Liver (tissue), 9 donors: ENCODE results near the gene ANKMY1. TPM values are rescaled to one million over a fixed set of nuclear protein-coding genes. Genes with fewer than 3 reads are reported as not detected.

Source experiments
- DNase-seq: peaks from one replicate; pipeline ENCODE4 v3.0.0-alpha.2; 2017; ENCODE audit warnings: low spot score
- H3K27ac ChIP-seq, 2 donors: one replicate each; pipeline ENCODE4 v1.7.0; 2013; ENCODE audit warnings: inconsistent platforms in 2 of 2, low read length in 2 of 2, control low read depth in 1 of 2, low read depth in 1 of 2, mild to moderate bottlenecking in 1 of 2
- H3K27me3 ChIP-seq, 4 donors: one replicate each; pipeline versions ENCODE4 v1.6.1 to v1.7.0; 2013; ENCODE audit warnings: low read length in 3 of 4, inconsistent platforms in 1 of 4, mild to moderate bottlenecking in 1 of 4, moderate library complexity in 1 of 4; ENCODE audit not compliant: control insufficient read depth in 4 of 4, insufficient read depth in 4 of 4
- H3K36me3 ChIP-seq, 4 donors: one replicate each; pipeline versions ENCODE4 v1.6.1 to v1.7.0; 2013; ENCODE audit warnings: low read length in 3 of 4, mild to moderate bottlenecking in 3 of 4, low read depth in 1 of 4, moderate library complexity in 1 of 4; ENCODE audit not compliant: control insufficient read depth in 4 of 4, insufficient read depth in 3 of 4
- H3K4me1 ChIP-seq, 4 donors: one replicate each; pipeline versions ENCODE4 v1.6.1 to v1.7.0; 2013; ENCODE audit warnings: low read length in 3 of 4, mild to moderate bottlenecking in 3 of 4, moderate library complexity in 1 of 4; ENCODE audit not compliant: control insufficient read depth in 4 of 4, insufficient read depth in 4 of 4
- H3K4me3 ChIP-seq, 3 donors: one replicate each; pipeline versions ENCODE4 v1.6.1 to v1.7.0; 2013; ENCODE audit warnings: low read length in 3 of 3, control low read depth in 1 of 3, low read depth in 1 of 3, mild to moderate bottlenecking in 1 of 3
- H3K9ac ChIP-seq, 2 donors: one replicate each; pipeline ENCODE4 v1.7.0; 2013; ENCODE audit warnings: low read length in 2 of 2, mild to moderate bottlenecking in 2 of 2, moderate library complexity in 2 of 2, control low read depth in 1 of 2, low read depth in 1 of 2
- H3K9me3 ChIP-seq, 4 donors: one replicate each; pipeline versions ENCODE4 v1.6.1 to v1.7.0; 2013; ENCODE audit warnings: low read length in 3 of 4; ENCODE audit not compliant: control insufficient read depth in 4 of 4
- EGR1 ChIP-seq, 2 donors: IDR thresholded peaks; 2 replicates each; pipeline ENCODE4 v1.6.1; 2016 to 2018; ENCODE audit warnings: antibody characterized with exemption in 2 of 2, low read depth in 2 of 2
- FOXA1 ChIP-seq: IDR thresholded peaks from 2 replicates; pipeline ENCODE4 v1.6.1; 2016; ENCODE audit warnings: antibody characterized with exemption
- FOXA2 ChIP-seq: IDR thresholded peaks from 2 replicates; pipeline ENCODE4 v1.6.1; 2016; ENCODE audit warnings: antibody characterized with exemption
- GABPA ChIP-seq, 2 donors: IDR thresholded peaks in 1 of 2; conservative IDR thresholded peaks in 1 of 2; 2 replicates each; pipeline ENCODE4 v1.6.1; 2016; ENCODE audit warnings: antibody characterized with exemption in 2 of 2, mild to moderate bottlenecking in 1 of 2, moderate library complexity in 1 of 2
- HNF4A ChIP-seq, 2 donors: conservative IDR thresholded peaks; 2 replicates each; pipeline ENCODE4 v1.6.1; 2016; ENCODE audit warnings: antibody characterized with exemption in 2 of 2, mild to moderate bottlenecking in 2 of 2
- HNF4G ChIP-seq: IDR thresholded peaks from 2 replicates; pipeline ENCODE4 v1.6.1; 2016; ENCODE audit warnings: antibody characterized with exemption
- JUND ChIP-seq, 2 donors: IDR thresholded peaks; 2 replicates each; pipeline ENCODE4 v1.6.1; 2016; ENCODE audit warnings: antibody characterized with exemption in 2 of 2
- MAX ChIP-seq: IDR thresholded peaks from 2 replicates; pipeline ENCODE4 v1.6.1; 2016; ENCODE audit warnings: antibody characterized with exemption
- NR2F2 ChIP-seq: IDR thresholded peaks from 2 replicates; pipeline ENCODE4 v1.6.1; 2016; ENCODE audit warnings: antibody characterized with exemption
- RAD21 ChIP-seq, 2 donors: IDR thresholded peaks; 2 replicates each; pipeline ENCODE4 v1.6.1; 2016; ENCODE audit warnings: antibody characterized with exemption in 2 of 2, mild to moderate bottlenecking in 2 of 2
- REST ChIP-seq: IDR thresholded peaks from 2 replicates; pipeline ENCODE4 v1.6.1; 2016; ENCODE audit warnings: antibody characterized with exemption, mild to moderate bottlenecking
- RXRA ChIP-seq, 2 donors: IDR thresholded peaks; 2 replicates each; pipeline ENCODE4 v1.6.1; 2017 to 2018; ENCODE audit warnings: antibody characterized with exemption in 2 of 2, mild to moderate bottlenecking in 1 of 2
- SP1 ChIP-seq: IDR thresholded peaks from 2 replicates; pipeline ENCODE4 v1.6.1; 2018; ENCODE audit warnings: antibody characterized with exemption, mild to moderate bottlenecking
- TAF1 ChIP-seq: conservative IDR thresholded peaks from 2 replicates; pipeline ENCODE4 v1.6.1; 2016; ENCODE audit warnings: antibody characterized with exemption, mild to moderate bottlenecking
- YY1 ChIP-seq: IDR thresholded peaks from 2 replicates; pipeline ENCODE4 v1.6.1; 2016; ENCODE audit warnings: antibody characterized with exemption, mild to moderate bottlenecking
- WGBS: extraction: QIAGEN DNeasy Blood & Tissue Kit; methylation state at CpG from one replicate; pipeline ENCODE4 v1.1.7; 2013; 5-methylcytosine and 5-hydroxymethylcytosine counted together
- polyA plus RNA-seq, 2 donors: library from polyadenylated mRNA; stranded (reverse) in 1 of 2; unstranded in 1 of 2; fragments of 200-250 nt in 1 of 2; fragments of >200 nt in 1 of 2; fragmentation: Nextera tagmentation in 1 of 2; extraction: Ambion mirVana in 1 of 2; gene quantifications; one replicate each; pipeline versions ENCODE4 v1.2.1 to v1.2.3, GENCODE V29; 2013 to 2015
- total RNA-seq, 2 donors: library from RNA; depleted of rRNA; stranded (reverse); fragments of >200 nt; gene quantifications; one replicate each; pipeline ENCODE4 v1.2.3, GENCODE V29; 2014
- TF ChIP-seq, protein P1 (sequence below): fragments of 150-350 bp; IDR thresholded peaks from 2 replicates; pipeline ENCODE4 v1.5.1; 2017; ENCODE audit warnings: improper control_type of control experiment, low read depth, low read length; ENCODE audit not compliant: missing input control
- TF ChIP-seq, protein P2 (sequence below): IDR thresholded peaks from 2 replicates; pipeline ENCODE4 v1.6.1; 2016; ENCODE audit warnings: antibody characterized with exemption
- TF ChIP-seq, protein P3 (sequence below): IDR thresholded peaks from 2 replicates; pipeline ENCODE4 v1.6.1; 2016; ENCODE audit warnings: antibody characterized with exemption
- donor health status: healthy.
- donor health status: healthy.
- donor health status: healthy.
- donor health status: healthy.
- donor health status: healthy.

The ANKMY1 gene
- total and polyA plus RNA-seq, 4 donors = 2.5 to 12.8 (median 4.2) TPM

DNA sequence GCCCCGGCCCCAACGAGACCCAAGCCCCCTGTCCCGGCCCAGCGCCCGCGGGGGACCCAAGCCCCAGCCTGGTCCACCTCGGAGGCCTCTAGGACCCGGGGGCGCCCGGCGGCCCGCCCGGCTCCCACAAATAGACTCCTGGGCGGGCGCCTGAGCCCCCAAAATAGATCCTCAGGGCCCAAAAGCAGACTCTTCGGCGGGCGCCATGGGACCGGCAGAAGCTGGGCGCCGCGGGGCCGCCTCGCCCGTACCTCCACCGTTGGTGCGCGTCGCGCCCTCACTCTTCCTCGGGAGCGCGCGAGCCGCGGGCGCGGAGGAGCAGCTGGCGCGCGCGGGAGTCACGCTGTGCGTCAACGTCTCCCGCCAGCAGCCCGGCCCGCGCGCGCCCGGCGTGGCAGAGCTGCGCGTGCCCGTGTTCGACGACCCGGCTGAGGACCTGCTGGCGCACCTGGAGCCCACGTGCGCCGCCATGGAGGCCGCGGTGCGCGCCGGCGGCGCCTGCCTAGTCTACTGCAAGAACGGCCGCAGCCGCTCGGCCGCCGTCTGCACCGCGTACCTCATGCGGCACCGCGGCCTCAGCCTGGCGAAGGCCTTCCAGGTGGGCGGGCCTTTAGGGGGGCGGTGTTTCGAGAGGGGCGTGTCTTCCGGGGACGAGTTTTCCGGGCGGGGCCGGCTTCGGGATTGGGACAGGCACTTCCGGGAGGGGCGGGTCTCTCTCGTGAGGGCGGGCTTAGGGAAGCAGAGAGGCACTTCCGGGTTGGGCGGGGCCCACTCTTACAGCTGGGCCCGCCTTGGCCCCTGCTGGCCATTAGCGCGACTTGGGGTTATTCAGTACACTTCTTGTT is 2.9 kb upstream of the ANKMY1 start:
- Histone ChIP-seq H3K9me3 (no peaks in the 10 kb centered on the region), H3K27ac (peak overlapping the region; percentile 99), H3K27me3 (no peaks in the 10 kb centered on the region), H3K4me3 (peak overlapping the region; percentile 71 to 87 (median 77)), H3K9ac (peak overlapping the region; percentile 78 to 83), H3K4me1 (peaks cover 15 to 42% (median 24%) of the 10 kb centered on the region in 4 donors), H3K36me3 (no peaks in the 10 kb centered on the region)
- peak; percentile 100 for DNase-seq
- peak; percentile 25 to 38 for TF ChIP-seq RXRA (IDR thresholded peaks at IDR 0.05)
- TF ChIP-seq REST = no peak
- no peak for TF ChIP-seq FOXA1
- peak; percentile 89 for TF ChIP-seq TAF1
- no peak for TF ChIP-seq HNF4G
- no peak for TF ChIP-seq NR2F2
- TF ChIP-seq YY1 = peak; percentile 83
- TF ChIP-seq, protein P1, sequence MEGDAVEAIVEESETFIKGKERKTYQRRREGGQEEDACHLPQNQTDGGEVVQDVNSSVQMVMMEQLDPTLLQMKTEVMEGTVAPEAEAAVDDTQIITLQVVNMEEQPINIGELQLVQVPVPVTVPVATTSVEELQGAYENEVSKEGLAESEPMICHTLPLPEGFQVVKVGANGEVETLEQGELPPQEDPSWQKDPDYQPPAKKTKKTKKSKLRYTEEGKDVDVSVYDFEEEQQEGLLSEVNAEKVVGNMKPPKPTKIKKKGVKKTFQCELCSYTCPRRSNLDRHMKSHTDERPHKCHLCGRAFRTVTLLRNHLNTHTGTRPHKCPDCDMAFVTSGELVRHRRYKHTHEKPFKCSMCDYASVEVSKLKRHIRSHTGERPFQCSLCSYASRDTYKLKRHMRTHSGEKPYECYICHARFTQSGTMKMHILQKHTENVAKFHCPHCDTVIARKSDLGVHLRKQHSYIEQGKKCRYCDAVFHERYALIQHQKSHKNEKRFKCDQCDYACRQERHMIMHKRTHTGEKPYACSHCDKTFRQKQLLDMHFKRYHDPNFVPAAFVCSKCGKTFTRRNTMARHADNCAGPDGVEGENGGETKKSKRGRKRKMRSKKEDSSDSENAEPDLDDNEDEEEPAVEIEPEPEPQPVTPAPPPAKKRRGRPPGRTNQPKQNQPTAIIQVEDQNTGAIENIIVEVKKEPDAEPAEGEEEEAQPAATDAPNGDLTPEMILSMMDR = peak; percentile 42
- TF ChIP-seq, protein P2, sequence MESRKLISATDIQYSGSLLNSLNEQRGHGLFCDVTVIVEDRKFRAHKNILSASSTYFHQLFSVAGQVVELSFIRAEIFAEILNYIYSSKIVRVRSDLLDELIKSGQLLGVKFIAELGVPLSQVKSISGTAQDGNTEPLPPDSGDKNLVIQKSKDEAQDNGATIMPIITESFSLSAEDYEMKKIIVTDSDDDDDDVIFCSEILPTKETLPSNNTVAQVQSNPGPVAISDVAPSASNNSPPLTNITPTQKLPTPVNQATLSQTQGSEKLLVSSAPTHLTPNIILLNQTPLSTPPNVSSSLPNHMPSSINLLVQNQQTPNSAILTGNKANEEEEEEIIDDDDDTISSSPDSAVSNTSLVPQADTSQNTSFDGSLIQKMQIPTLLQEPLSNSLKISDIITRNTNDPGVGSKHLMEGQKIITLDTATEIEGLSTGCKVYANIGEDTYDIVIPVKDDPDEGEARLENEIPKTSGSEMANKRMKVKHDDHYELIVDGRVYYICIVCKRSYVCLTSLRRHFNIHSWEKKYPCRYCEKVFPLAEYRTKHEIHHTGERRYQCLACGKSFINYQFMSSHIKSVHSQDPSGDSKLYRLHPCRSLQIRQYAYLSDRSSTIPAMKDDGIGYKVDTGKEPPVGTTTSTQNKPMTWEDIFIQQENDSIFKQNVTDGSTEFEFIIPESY = no peak
- no peak for TF ChIP-seq JUND (IDR thresholded peaks at IDR 0.05)
- TF ChIP-seq FOXA2 = no peak
- TF ChIP-seq SP1 = peak; percentile 81
- peak; percentile 40 for TF ChIP-seq MAX
- TF ChIP-seq GABPA (IDR thresholded peaks at IDR 0.05 in 1 of 2, conservative IDR thresholded peaks at IDR 0.05 in 1 of 2) = peak; percentile 74 to 91
- TF ChIP-seq, protein P3, sequence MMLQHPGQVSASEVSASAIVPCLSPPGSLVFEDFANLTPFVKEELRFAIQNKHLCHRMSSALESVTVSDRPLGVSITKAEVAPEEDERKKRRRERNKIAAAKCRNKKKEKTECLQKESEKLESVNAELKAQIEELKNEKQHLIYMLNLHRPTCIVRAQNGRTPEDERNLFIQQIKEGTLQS = no peak
- TF ChIP-seq HNF4A (conservative IDR thresholded peaks at IDR 0.05) = peak in 1 of 2 donors; percentile 12
- peak; percentile 11 to 13 for TF ChIP-seq RAD21 (IDR thresholded peaks at IDR 0.05)
- TF ChIP-seq EGR1 (IDR thresholded peaks at IDR 0.05; ENCODE audit: low read depth in 2 of 2) = peak; percentile 80 to 81
- under 1% methylated on average over 101 of the region's 101 CpGs for WGBS
